ENCODE data around the gene SLC25A6. TPM values are rescaled to one million over a fixed set of nuclear protein-coding genes. Genes with fewer than 3 reads are reported as not detected.

The SLC25A6 gene
- total and polyA plus RNA-seq, 2 of the 13 experiments (the other 11 are each of a cell fraction or from before 2014, with no cell fraction given): 138 to 581 TPM

GRCh38 chrX:1391707-1392375 lies at the start of gene SLC25A6 (continued):
- TF ChIP-seq ZBTB40 (IDR thresholded peaks at IDR 0.05): peak; percentile 16; the same call in 1 of the 2 replicates
- peak; percentile 73 for TF ChIP-seq ZBTB40 (CRISPR knock-in tag; IDR thresholded peaks at IDR 0.05)
- no peak for TF ChIP-seq SRF (IDR thresholded peaks at IDR 0.05; ENCODE audit: low read depth, low read length)
- TF ChIP-seq PITX1 (CRISPR knock-in tag; IDR thresholded peaks at IDR 0.05): no peak
- no peak for TF ChIP-seq LRRFIP1 (CRISPR knock-in tag; conservative IDR thresholded peaks at IDR 0.05)
- no peak for TF ChIP-seq SKI (IDR thresholded peaks at IDR 0.05; ENCODE audit: partially characterized antibody)
- TF ChIP-seq ZNF678 (CRISPR knock-in tag; IDR thresholded peaks at IDR 0.05): 0 out of 2 replicates have a peak, but pooled peaks have one; percentile 11
- no peak for TF ChIP-seq ZNF816 (CRISPR knock-in tag; IDR thresholded peaks at IDR 0.05; ENCODE audit: borderline replicate concordance)
- peak; percentile 69 for TF ChIP-seq ZNF543 (CRISPR knock-in tag; IDR thresholded peaks at IDR 0.05)
- no peak for TF ChIP-seq ESRRA (CRISPR knock-in tag; IDR thresholded peaks at IDR 0.05; ENCODE audit: low read depth)
- TF ChIP-seq ATF7 (IDR thresholded peaks at IDR 0.05): no peak
- peak; percentile 45; the same call in 1 of the 2 replicates for TF ChIP-seq ATF7 (CRISPR knock-in tag; IDR thresholded peaks at IDR 0.05)
- TF ChIP-seq POLR2A (IDR thresholded peaks at IDR 0.05; ENCODE audit: insufficient read depth in 1 of 2, low read depth in 2 of 2, low read length in 2 of 2): peak in 1 of 2 experiments; percentile 91; a peak in 2 of 4 replicates
- TF ChIP-seq SAP130 (CRISPR knock-in tag; IDR thresholded peaks at IDR 0.05; ENCODE audit: low read depth): peak; percentile 89
- TF ChIP-seq GABPA (IDR thresholded peaks at IDR 0.05; ENCODE audit: low read depth, low read length): no peak
- no peak for TF ChIP-seq GABPA (CRISPR knock-in tag; IDR thresholded peaks at IDR 0.05; ENCODE audit: low read depth)
- peak; percentile 51; the same call in 1 of the 2 replicates for TF ChIP-seq TARDBP (CRISPR knock-in tag; IDR thresholded peaks at IDR 0.05)
- TF ChIP-seq ZFP36L2 (CRISPR knock-in tag; IDR thresholded peaks at IDR 0.05): no peak
- TF ChIP-seq FOXC1 (CRISPR knock-in tag; IDR thresholded peaks at IDR 0.05; ENCODE audit: borderline replicate concordance): no peak
- 0 out of 2 replicates have a peak, but pooled peaks have one; percentile 74 for TF ChIP-seq MEIS2 (CRISPR knock-in tag; IDR thresholded peaks at IDR 0.05)
- peak; percentile 88 for TF ChIP-seq SP2 (CRISPR knock-in tag; IDR thresholded peaks at IDR 0.05)
